Epithelial cell of esophagus (primary cell): ENCODE measurements around the gene GRM4.

ENCODE experiments used
- DNase-seq: peaks from one replicate; pipeline ENCODE4 v3.0.0; 2010; ENCODE audit warnings: low read depth
- H3K4me3 ChIP-seq: 2 replicates; pipeline ENCODE4 v1.5.1; 2011; ENCODE audit warnings: mild to moderate bottlenecking, low read length, control low read depth
- CTCF ChIP-seq: IDR thresholded peaks from 2 replicates; pipeline ENCODE4 v1.5.1; 2011; ENCODE audit warnings: low read depth, mild to moderate bottlenecking, low read length, control low read depth, inconsistent platforms; ENCODE audit not compliant: insufficient read depth; ENCODE audit errors: missing control alignments

Gene GRM4

DNA sequence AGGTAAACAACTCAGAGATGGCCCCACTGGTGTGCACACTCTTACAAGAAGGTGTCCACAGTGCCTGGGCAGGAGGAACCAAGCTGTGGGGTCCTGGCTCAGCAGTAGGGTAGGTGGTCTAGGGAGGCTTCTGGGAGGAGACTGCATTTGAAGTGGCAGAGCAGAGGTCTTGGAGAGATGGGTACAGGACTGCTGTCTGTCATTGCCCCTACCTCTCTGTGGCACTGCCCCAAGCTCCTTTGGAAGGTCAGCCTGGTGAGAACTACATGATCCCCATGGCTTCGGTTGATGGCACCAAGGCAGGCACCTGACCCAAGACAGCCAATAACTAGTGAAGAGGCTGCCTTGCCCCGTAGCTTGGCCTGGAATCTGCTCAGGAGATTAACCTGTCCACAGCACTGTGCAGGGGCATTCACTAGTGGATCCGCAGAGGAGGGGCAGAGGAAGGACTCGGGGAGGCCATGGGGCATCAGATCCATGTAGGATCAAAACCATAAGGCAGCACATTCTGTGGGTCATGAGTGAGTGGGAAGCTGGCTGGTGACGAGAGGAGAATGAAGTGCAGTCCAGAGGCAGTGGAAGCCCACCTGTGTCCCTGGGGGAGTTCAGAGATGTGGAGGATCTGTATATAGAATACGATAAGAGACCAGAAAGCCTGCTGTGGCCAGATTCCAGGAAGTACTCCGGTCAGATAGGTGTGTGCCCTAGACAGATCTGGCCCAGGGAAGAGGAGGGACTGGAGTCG lies 162.0 kb downstream of the GRM4 start:
- no peak for DNase-seq
- no peak overlapping the region for H3K4me3 ChIP-seq
- TF ChIP-seq CTCF, result no peak

DNA sequence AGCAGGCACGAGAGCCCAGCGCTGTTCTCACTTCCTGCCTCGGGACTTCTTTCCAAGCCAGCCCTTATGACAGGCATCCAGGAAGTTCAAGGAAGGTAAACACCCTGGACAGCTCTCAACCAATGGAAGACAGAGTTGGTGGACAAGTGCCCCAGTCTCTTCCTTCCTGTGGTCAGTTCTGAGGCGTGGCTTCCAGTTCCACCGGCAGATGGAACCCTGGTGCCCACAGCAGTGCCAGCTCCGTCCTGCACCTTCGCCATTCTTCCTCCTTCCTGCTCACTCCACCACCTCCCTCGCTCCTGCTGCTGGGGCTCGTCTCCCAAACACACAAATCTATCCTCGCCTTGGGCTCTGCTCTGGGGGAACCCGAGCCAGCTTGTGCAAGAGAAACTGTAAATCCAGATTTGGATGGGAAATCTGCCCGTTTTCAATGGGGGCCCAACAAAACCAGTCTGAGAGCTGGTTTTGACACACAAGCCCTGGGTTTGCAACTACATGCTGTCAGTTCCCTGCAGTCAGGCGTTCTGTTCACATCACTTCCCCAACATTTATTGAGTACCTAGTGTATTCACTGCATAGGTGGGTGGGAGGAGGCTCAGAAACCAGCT lies 162.7 kb downstream of the GRM4 start:
- TF ChIP-seq CTCF, result peak; percentile 18
- DNase-seq, result peak; percentile 50

DNA sequence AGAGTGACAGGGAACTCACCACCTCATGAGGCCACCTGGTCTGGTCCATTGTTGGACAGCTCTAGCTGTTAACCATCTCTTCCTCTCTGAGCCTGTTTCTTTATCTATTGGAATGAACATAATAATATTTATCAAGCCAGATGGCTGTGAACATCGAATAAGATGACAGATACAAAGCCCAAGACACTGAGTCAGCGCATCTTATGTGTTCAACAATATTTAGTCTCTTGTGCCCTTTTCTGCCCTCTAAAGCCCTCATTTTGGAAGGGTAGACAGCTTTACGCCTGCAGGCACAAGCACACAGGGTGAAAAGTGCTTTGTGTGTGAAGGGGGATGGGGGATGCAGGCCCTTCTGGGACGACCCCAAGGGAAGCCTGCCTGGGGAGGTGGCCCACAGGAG lies 164.0 kb downstream of the GRM4 start:
- no peak for DNase-seq
- no peak overlapping the region for H3K4me3 ChIP-seq
- no peak for TF ChIP-seq CTCF

More for the DNA sequence above, 162.7 kb downstream of the GRM4 start:
- H3K4me3 ChIP-seq, result no peak overlapping the region

DNA sequence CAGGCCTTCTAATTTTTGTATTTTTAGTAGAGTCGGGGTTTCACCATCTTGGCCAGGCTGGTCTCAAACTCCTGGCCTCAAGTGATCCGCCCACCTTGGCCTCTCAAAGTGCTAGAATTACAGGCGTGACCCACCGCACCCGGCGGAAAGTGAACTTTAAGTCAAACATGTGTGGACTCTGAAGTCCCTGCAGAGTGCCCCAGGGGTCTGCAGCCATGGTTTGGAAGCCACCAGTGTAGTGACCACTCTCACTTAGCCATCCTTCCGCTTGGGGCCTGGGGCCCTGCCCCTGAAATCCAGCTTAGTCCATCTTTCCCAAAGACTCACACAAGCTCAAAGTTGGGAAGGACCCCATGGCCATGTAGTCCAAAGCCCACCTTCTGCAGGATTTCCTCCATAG lies 164.5 kb downstream of the GRM4 start:
- no peak for DNase-seq
- TF ChIP-seq CTCF, result no peak

DNA sequence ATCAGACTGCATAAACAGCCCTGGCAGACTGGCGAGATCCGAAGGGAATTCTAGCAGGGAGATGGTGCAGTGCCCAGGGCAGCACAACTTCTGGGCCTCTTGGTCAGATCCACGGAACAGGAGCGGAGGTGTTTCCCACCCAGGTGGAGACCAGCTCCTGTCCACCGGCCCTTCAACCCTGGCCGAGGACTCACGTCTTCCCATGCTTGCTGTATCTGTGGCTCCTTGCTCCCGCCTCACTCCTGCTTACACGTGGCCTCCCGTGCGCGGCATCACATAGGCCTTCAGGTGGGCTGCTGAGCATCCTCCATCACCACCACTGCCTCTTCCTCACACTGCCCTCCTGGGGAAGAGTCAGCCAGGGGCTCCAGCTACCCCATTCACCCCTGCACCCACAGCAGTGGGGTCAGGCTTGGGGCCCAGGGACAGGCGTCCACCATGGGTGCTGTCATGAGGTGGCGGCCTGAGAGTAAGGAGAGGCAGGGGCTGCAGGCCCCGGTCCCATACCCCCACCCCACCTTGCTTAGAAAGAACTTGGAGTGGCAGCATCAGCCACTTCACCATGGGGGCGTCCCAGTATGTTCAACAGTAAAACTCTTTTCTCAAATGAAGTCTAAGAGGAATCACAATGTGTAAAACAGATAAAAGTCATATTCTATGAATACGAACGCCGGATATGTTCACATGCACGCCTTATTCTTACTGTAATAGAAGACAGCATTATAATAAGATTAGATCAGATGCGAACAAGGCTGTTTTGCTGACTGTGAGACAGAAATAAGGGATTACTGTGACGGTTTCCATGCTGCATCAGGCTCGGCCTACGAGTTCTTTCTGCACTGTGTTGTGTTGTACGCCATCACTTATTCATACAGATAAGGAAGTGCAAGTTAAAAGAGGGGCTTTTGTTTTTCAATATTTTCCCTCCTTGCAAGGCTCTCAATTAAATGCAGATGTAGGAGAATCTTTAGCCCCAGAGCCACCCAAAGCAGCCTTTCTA lies 165.4 kb downstream of the GRM4 start:
- DNase-seq, result no peak
- no peak overlapping the region for H3K4me3 ChIP-seq
- no peak for TF ChIP-seq CTCF

More for the DNA sequence above, 164.5 kb downstream of the GRM4 start:
- H3K4me3 ChIP-seq, result no peak overlapping the region

- DNase-seq, result no peak
- no peak overlapping the region for H3K4me3 ChIP-seq
- TF ChIP-seq CTCF, result no peak
Measured at GRCh38 chr6:33979750-33980149, 166.1 kb downstream of the GRM4 start.
